Fibroblast of lung (primary cell): ENCODE results near the gene CLPTM1. TPM values are rescaled to one million over a fixed set of nuclear protein-coding genes. Genes with fewer than 3 reads are reported as not detected.

Experiments used
- DNase-seq, 2 donors: peaks; one replicate each; pipeline versions ENCODE4 v3.0.0 to v3.0.0-alpha.2; 2010; ENCODE audit warnings: low read depth in 2 of 2
- H2AFZ ChIP-seq: 2 replicates; pipeline ENCODE4 v1.5.1; 2012; ENCODE audit warnings: low read length, control low read depth, inconsistent platforms
- H3K27ac ChIP-seq: 2 replicates; pipeline ENCODE4 v1.5.1; 2011; ENCODE audit warnings: low read length, control low read depth; ENCODE audit not compliant: insufficient read depth
- H3K27me3 ChIP-seq: 2 replicates; pipeline ENCODE4 v1.5.1; 2011; ENCODE audit warnings: mild to moderate bottlenecking, low read length; ENCODE audit not compliant: control insufficient read depth, insufficient read depth
- H3K36me3 ChIP-seq: 2 replicates; pipeline ENCODE4 v1.5.1; 2011; ENCODE audit warnings: low read length; ENCODE audit not compliant: control insufficient read depth, insufficient read depth
- H3K4me1 ChIP-seq: 2 replicates; pipeline ENCODE4 v1.5.1; 2011; ENCODE audit warnings: low read length; ENCODE audit not compliant: control insufficient read depth, insufficient read depth; ENCODE audit errors: extremely low read depth
- H3K4me2 ChIP-seq: 2 replicates; pipeline ENCODE4 v1.5.1; 2011; ENCODE audit warnings: low read length, control low read depth; ENCODE audit not compliant: insufficient read depth; ENCODE audit errors: extremely low read depth
- H3K4me3 ChIP-seq, 4 experiments: fragments of 200-600 bp in 1 of 4; sonication (generic) in 1 of 4; replicated peaks in 1 of 4; 2 replicates each; pipeline ENCODE4 v1.5.1; 2011 to 2016; ENCODE audit warnings: low read length in 4 of 4, low read depth in 3 of 4, mild to moderate bottlenecking in 3 of 4, control low read depth in 2 of 4, inconsistent platforms in 1 of 4, mixed read lengths in 1 of 4; ENCODE audit not compliant: insufficient read depth in 1 of 4; ENCODE audit errors: control extremely low read depth in 1 of 4
- H3K79me2 ChIP-seq: 2 replicates; pipeline ENCODE4 v1.5.1; 2012; ENCODE audit warnings: mild to moderate bottlenecking, low read length, inconsistent platforms; ENCODE audit not compliant: control insufficient read depth, insufficient read depth
- H3K9ac ChIP-seq: 2 replicates; pipeline ENCODE4 v1.5.1; 2011; ENCODE audit warnings: mild to moderate bottlenecking, low read length, control low read depth; ENCODE audit not compliant: insufficient read depth
- H3K9me3 ChIP-seq: 2 replicates; pipeline ENCODE4 v1.5.1; 2012; ENCODE audit warnings: low read depth, low read length; ENCODE audit not compliant: control insufficient read depth, insufficient read depth
- H4K20me1 ChIP-seq: 2 replicates; pipeline ENCODE4 v1.5.1; 2011; ENCODE audit warnings: low read length; ENCODE audit not compliant: control insufficient read depth, insufficient read depth; ENCODE audit errors: extremely low read depth
- CTCF ChIP-seq, 2 donors: IDR thresholded peaks in 1 of 2; conservative IDR thresholded peaks in 1 of 2; 1 replicate in 1 of 2; 2 replicates in 1 of 2; pipeline ENCODE4 v1.5.1; 2011 to 2012; ENCODE audit warnings: low read length in 2 of 2, control low read depth in 1 of 2, inconsistent platforms in 1 of 2, low read depth in 1 of 2, mild to moderate bottlenecking in 1 of 2
- EZH2 ChIP-seq: IDR thresholded peaks from 2 replicates; pipeline ENCODE4 v1.5.1; 2012; ENCODE audit warnings: low read length, control low read depth, mild to moderate bottlenecking; ENCODE audit errors: missing control alignments
- polyA plus RNA-seq, 2 donors: library from polyadenylated mRNA; depleted of rRNA in 1 of 2; stranded (reverse) in 1 of 2; unstranded in 1 of 2; fragments of >200 nt; gene quantifications; 2 replicates each; pipeline ENCODE4 v1.2.1, GENCODE V29; 2011 to 2012; ENCODE audit warnings: missing spikeins in 1 of 2
- total RNA-seq: library from RNA; depleted of rRNA; stranded (reverse); fragments of >200 nt; gene quantifications from 2 replicates; pipeline ENCODE4 v1.2.1, GENCODE V29; 2014

The CLPTM1 gene
- total and polyA plus RNA-seq, 2 donors (not counting 1 experiment from before 2014, with no cell fraction given): 46.7 to 54.4 TPM

- Histone ChIP-seq H3K9me3 (no peaks in the 10 kb centered on the region), H4K20me1 (no peaks in the 10 kb centered on the region), H2AFZ (no peak overlapping the region), H3K27ac (no peak overlapping the region), H3K4me1 (no peaks in the 10 kb centered on the region), H3K79me2 (no peaks in the 10 kb centered on the region), H3K4me3 (no peak overlapping the region), H3K9ac (no peak overlapping the region), H3K36me3 (peaks cover 24% of the 10 kb centered on the region), H3K27me3 (no peaks in the 10 kb centered on the region), H3K4me2 (no peak overlapping the region)
- DNase-seq: peak; percentile 41 to 63
- TF ChIP-seq CTCF (conservative IDR thresholded peaks at IDR 0.05 in 1 of 2, IDR thresholded peaks at IDR 0.05 in 1 of 2; ENCODE audit: low read depth in 1 of 2, low read length in 2 of 2) (peak; percentile 54 to 69), EZH2 (no peak)
These were observed 33.8 kb downstream of the CLPTM1 start for GRCh38 chr19:44988896-44989556.

- TF ChIP-seq CTCF (conservative IDR thresholded peaks at IDR 0.05 in 1 of 2, IDR thresholded peaks at IDR 0.05 in 1 of 2; ENCODE audit: low read depth in 1 of 2, low read length in 2 of 2): no peak
- no peak for TF ChIP-seq EZH2
- Histone ChIP-seq H3K27me3 (no peaks in the 10 kb centered on the region), H3K4me1 (no peaks in the 10 kb centered on the region), H3K27ac (no peak overlapping the region), H3K36me3 (peaks cover 24% of the 10 kb centered on the region), H3K79me2 (no peaks in the 10 kb centered on the region), H4K20me1 (no peaks in the 10 kb centered on the region), H3K4me2 (no peak overlapping the region), H3K9me3 (no peaks in the 10 kb centered on the region), H3K9ac (no peak overlapping the region), H2AFZ (no peak overlapping the region), H3K4me3 (no peak overlapping the region)
- DNase-seq: no peak
These were observed 35.3 kb downstream of the CLPTM1 start for GRCh38 chr19:44990459-44990858.

- Histone ChIP-seq H3K4me1 (no peaks in the 10 kb centered on the region), H3K9me3 (no peaks in the 10 kb centered on the region), H3K4me3 (no peak overlapping the region), H3K27me3 (no peaks in the 10 kb centered on the region), H4K20me1 (no peaks in the 10 kb centered on the region), H3K36me3 (peaks cover 24% of the 10 kb centered on the region), H3K4me2 (no peak overlapping the region), H3K27ac (no peak overlapping the region), H2AFZ (no peak overlapping the region), H3K79me2 (no peaks in the 10 kb centered on the region), H3K9ac (no peak overlapping the region)
- TF ChIP-seq CTCF (conservative IDR thresholded peaks at IDR 0.05 in 1 of 2, IDR thresholded peaks at IDR 0.05 in 1 of 2; ENCODE audit: low read depth in 1 of 2, low read length in 2 of 2): no peak
- no peak for TF ChIP-seq EZH2
- DNase-seq: no peak
These were observed 35.8 kb downstream of the CLPTM1 start for GRCh38 chr19:44990966-44991365.
